Psoas muscle (tissue), 8 donors: ENCODE results near the gene LDHB. TPM values are rescaled to one million over a fixed set of nuclear protein-coding genes. Genes with fewer than 3 reads are reported as not detected.
A peak's percentile ranks its signal among the peaks of the same experiment; 100 is the strongest.

ENCODE experiments used
- ATAC-seq, 4 donors: fragments of 200-7000 bp; cut with Tn5 transposase; one replicate each; pipeline ENCODE4 v1.9.1; 2020; ENCODE audit warnings: moderate library complexity in 3 of 4, mild to moderate bottlenecking in 2 of 4
- DNase-seq, 2 donors: peaks; one replicate each; pipeline ENCODE4 v3.0.0-alpha.2; 2020
- H3K27ac ChIP-seq: fragments of 200-600 bp; one replicate; pipeline ENCODE4 v1.8.0; 2022
- H3K27me3 ChIP-seq, 3 donors: fragments of 200-600 bp in 1 of 3; one replicate each; pipeline versions ENCODE4 v1.6.1 to v1.8.0; 2013 to 2022; ENCODE audit warnings: low read length in 2 of 3, mild to moderate bottlenecking in 2 of 3, moderate library complexity in 1 of 3; ENCODE audit not compliant: insufficient read depth in 3 of 3
- H3K36me3 ChIP-seq, 2 donors: fragments of 200-600 bp in 1 of 2; one replicate each; pipeline versions ENCODE4 v1.6.1 to v1.8.0; 2013 to 2022; ENCODE audit warnings: low read depth in 1 of 2, mild to moderate bottlenecking in 1 of 2, moderate library complexity in 1 of 2; ENCODE audit not compliant: insufficient read depth in 1 of 2
- H3K4me1 ChIP-seq: fragments of 200-600 bp; one replicate; pipeline ENCODE4 v1.8.0; 2022
- H3K4me3 ChIP-seq: fragments of 200-600 bp; one replicate; pipeline ENCODE4 v1.8.0; 2022; ENCODE audit warnings: mild to moderate bottlenecking
- H3K9me3 ChIP-seq: fragments of 200-600 bp; one replicate; pipeline ENCODE4 v1.8.0; 2022
- CTCF ChIP-seq: fragments of 200-600 bp; IDR thresholded peaks from one replicate; pipeline ENCODE4 v1.8.0; 2022; ENCODE audit warnings: antibody characterized with exemption
- WGBS, 3 donors: extraction: QIAGEN DNeasy Blood & Tissue Kit; methylation state at CpG; one replicate each; pipeline versions ENCODE4 v1.1.6 to v1.1.7; 2013; 5-methylcytosine and 5-hydroxymethylcytosine counted together
- intact Hi-C, 2 donors: fragments of 100-400 bp; cut with DNase I; formaldehyde crosslinking; loops; one replicate each; pipeline versions ENCODE4 v1.11.0 to v1.14.2; 2022
- polyA plus RNA-seq, 3 donors: library from polyadenylated mRNA; stranded (reverse); fragments of 200-250 nt; gene quantifications; one replicate each; pipeline ENCODE4 v1.2.3, GENCODE V29; 2013
- total RNA-seq, 4 donors: library from RNA; stranded (reverse); fragmentation: NEBNext Ultra II Directional in 2 of 4; extraction: Animal tissue kit (Norgen Biotek cat#: 25700) in 2 of 4; gene quantifications; one replicate each; pipeline versions ENCODE4 v1.2.1 to v1.2.4, GENCODE V29; 2021 to 2023
- donor health status: healthy with polysubstance abuse.
- donor health status: DM: no; HTN: no; CAD: no; lungs with moderate emphysema.
- donor health status: Bipolar disorder and iron deficiency.
- donor health status: healthy.
- donor health status: DM: yes; HTN: yes; CAD: no.
- donor health status: DM: no; HTN: no; CAD: no.
- donor health status: DM: no; HTN: no; CAD: no.
- donor health status: DM: yes; HTN: yes; CAD: no.

LDHB gene
- total and polyA plus RNA-seq, 7 donors = 71.6 to 616 (median 258) TPM

GRCh38 chr12:21656905-21657325 lies 727 bp downstream of the LDHB start:
- H3K27ac ChIP-seq = peak overlapping the region; percentile 77
- DNase-seq (no peak), ATAC-seq (peak in 3 of 4 donors; percentile 49 to 69 (median 54))
- peak overlapping the region; percentile 84 for H3K4me3 ChIP-seq
- H3K4me1 ChIP-seq = peaks cover 5% of the 10 kb centered on the region
- TF ChIP-seq CTCF = no peak
- peaks cover 10 to 26% of the 10 kb centered on the region in 2 donors for H3K36me3 ChIP-seq
- peaks cover 0 to 3% (median 0%) of the 10 kb centered on the region in 3 donors for H3K27me3 ChIP-seq
- H3K9me3 ChIP-seq = no peaks in the 10 kb centered on the region
- intact Hi-C loops = loop anchor here in 1 of 2 donors (5.0 to 10.0 kb wide), 2 partner anchors 155 to 212 kb away; partner anchors contain the start of genes GOLT1B and RECQL
- WGBS, 3 donors = 0 to 1% (median 1%) methylated on average over 16 of the region's 16 CpGs

- intact Hi-C loops = loop anchor here in 1 of 2 donors (5.0 to 10.0 kb wide), 2 partner anchors 153 to 211 kb away; partner anchors contain the start of genes GOLT1B and RECQL
- 57 to 59% (median 59%) methylated on average over 4 of the region's 4 CpGs for WGBS, 3 donors
- Histone ChIP-seq H3K4me1 (peaks cover 5% of the 10 kb centered on the region), H3K27me3 (no peaks in the 10 kb centered on the region), H3K27ac (no peak overlapping the region), H3K9me3 (no peaks in the 10 kb centered on the region), H3K36me3 (peaks cover 15 to 30% of the 10 kb centered on the region in 2 donors), H3K4me3 (peak overlapping the region; percentile 84)
- no peak for TF ChIP-seq CTCF
- DNase-seq (no peak), ATAC-seq (no peak)
These were observed 2.1 kb downstream of the LDHB start for GRCh38 chr12:21655591-21655990.

- ATAC-seq (no peak), DNase-seq (no peak)
- H3K27me3 ChIP-seq = no peaks in the 10 kb centered on the region
- 87 to 98% (median 93%) methylated on average over 1 of the region's 1 CpG for WGBS, 3 donors
- intact Hi-C loops = loop anchor here in 1 of 2 donors (10.0 kb wide), 1 partner anchor 207 kb away; no protein-coding TSS in a partner anchor
- no peaks in the 10 kb centered on the region for H3K9me3 ChIP-seq
- peaks cover 5% of the 10 kb centered on the region for H3K4me1 ChIP-seq
- H3K27ac ChIP-seq = no peak overlapping the region
- peaks cover 22 to 53% of the 10 kb centered on the region in 2 donors for H3K36me3 ChIP-seq
- H3K4me3 ChIP-seq = no peak overlapping the region
- no peak for TF ChIP-seq CTCF
These were observed 5.8 kb downstream of the LDHB start for GRCh38 chr12:21651821-21652220.

GRCh38 chr12:21650997-21651396 lies 6.6 kb downstream of the LDHB start:
- H3K4me1 ChIP-seq = no peaks in the 10 kb centered on the region
- peaks cover 23 to 61% of the 10 kb centered on the region in 2 donors for H3K36me3 ChIP-seq
- no peak for DNase-seq
- H3K9me3 ChIP-seq = no peaks in the 10 kb centered on the region
- no peak for TF ChIP-seq CTCF
- intact Hi-C loops = loop anchor here in 1 of 2 donors (10.0 kb wide), 1 partner anchor 206 kb away; no protein-coding TSS in a partner anchor
- no peak for ATAC-seq
- no peak overlapping the region for H3K4me3 ChIP-seq
- no peak overlapping the region for H3K27ac ChIP-seq
- 95 to 100% (median 96%) methylated on average over 1 of the region's 1 CpG for WGBS, 3 donors
- H3K27me3 ChIP-seq = no peaks in the 10 kb centered on the region

- DNase-seq = no peak
- no peaks in the 10 kb centered on the region for H3K9me3 ChIP-seq
- H3K27ac ChIP-seq = no peak overlapping the region
- whole genome bisulfite sequencing, 3 donors = 47 to 54% (median 48%) methylated on average over 3 of the region's 3 CpGs
- no peaks in the 10 kb centered on the region for H3K4me1 ChIP-seq
- intact Hi-C loops = no loop called here
- H3K4me3 ChIP-seq = no peak overlapping the region
- no peak for ATAC-seq
- peaks cover 28 to 71% of the 10 kb centered on the region in 2 donors for H3K36me3 ChIP-seq
- no peaks in the 10 kb centered on the region for H3K27me3 ChIP-seq
- TF ChIP-seq CTCF = no peak
These were observed 8.6 kb downstream of the LDHB start for GRCh38 chr12:21649034-21649433.
